ENCODE results near the gene CDHR5.
"Not testable (repeated sequence)": the region's sequence is repeated elsewhere in the genome, so short reads cannot be mapped to it uniquely, and the experiment has no call there.

CDHR5 gene

DNA sequence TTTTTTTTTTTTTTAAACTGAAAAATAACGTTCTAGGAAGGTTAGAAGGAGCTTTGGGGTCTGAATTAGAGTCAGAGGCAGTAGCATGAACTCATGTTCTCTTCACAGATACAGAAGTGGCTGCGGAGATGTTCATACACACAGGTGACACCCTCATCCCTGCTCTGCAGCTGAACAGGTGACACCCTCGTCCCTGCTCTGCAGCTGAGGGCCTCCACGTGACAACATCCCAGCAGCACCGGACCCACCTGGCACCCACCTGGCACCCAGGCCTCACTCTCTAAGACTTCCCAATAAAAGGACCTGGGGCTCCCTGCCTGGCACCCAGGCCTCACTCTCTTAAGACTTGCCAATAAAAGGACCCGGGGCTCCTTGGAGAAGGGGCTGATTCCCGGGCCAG, 32.1 kb upstream of the CDHR5 start:
- Mint-ChIP-seq H3K36me3 (ENCODE audit: low read depth) (peaks cover 28% of the 10 kb centered on the region), H3K4me3 (no peak overlapping the region), H3K27me3 (ENCODE audit: low read depth) (no peaks in the 10 kb centered on the region), H3K9me3 (no peaks in the 10 kb centered on the region), H3K4me1 (no peaks in the 10 kb centered on the region), H3K27ac (no peak overlapping the region)
- TF ChIP-seq CTCF (IDR thresholded peaks at IDR 0.05; ENCODE audit: unreplicated experiment in 3 of 3) = no peak

DNA sequence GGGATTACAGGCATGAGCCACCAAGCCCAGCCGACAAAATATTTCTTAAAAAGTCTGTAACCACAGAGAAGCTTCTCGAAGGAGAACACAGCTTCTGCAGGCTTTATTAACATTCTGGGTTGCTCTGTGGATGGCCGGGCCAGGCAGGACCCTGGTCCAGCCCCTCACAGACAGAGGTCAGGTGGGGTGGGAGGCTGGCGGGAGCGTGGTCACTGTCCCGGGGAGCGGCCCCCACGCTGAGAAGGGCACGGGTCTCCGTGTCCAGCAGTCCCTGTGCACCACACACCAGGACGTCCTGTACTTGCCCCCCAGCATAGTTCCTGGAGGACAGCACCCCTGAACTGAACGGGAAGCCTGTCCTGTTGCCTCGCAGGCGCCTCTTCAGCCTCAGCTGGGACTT, 31.7 kb upstream of the CDHR5 start:
- Mint-ChIP-seq H3K27ac (no peak overlapping the region), H3K36me3 (ENCODE audit: low read depth) (peaks cover 33% of the 10 kb centered on the region), H3K9me3 (no peaks in the 10 kb centered on the region), H3K27me3 (ENCODE audit: low read depth) (no peaks in the 10 kb centered on the region), H3K4me1 (no peaks in the 10 kb centered on the region), H3K4me3 (no peak overlapping the region)
- TF ChIP-seq CTCF (IDR thresholded peaks at IDR 0.05; ENCODE audit: unreplicated experiment in 3 of 3) = no peak

DNA sequence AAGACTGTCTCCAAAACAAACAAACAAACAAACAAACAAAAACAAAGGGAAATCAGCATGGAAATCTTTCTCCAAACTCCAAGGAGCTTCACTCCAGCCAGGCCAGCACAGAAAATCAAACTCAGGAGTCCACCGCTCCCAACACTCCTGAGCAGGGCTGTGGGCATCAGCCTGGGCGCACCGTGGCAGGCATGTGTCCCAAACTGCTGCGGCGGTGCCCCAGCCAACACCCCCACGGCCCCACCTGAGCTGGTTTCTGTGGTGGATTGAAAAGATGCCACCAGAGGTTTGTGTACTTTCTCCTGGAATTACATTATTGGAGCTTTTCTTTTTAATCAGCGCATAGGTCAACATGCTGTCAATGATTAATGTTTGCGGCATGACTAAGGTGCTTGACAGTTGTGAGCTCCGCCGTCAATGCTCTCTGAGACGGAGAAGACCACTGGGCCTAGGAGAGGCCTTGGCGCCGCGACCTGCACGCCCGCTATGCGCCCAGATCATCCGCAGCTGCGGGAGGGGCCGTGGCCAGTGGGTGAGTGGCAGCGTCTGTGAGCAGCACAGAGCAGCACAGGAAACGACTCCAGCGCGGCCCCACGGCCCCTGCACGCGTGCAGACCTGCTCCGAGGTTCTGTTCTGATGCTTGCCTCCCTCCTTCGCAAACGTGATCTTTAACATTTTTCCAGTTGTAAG, 30.4 kb upstream of the CDHR5 start:
- Mint-ChIP-seq H3K27me3 (ENCODE audit: low read depth) (no peaks in the 10 kb centered on the region), H3K4me1 (no peaks in the 10 kb centered on the region), H3K36me3 (ENCODE audit: low read depth) (peaks cover 36% of the 10 kb centered on the region), H3K4me3 (no peak overlapping the region), H3K9me3 (no peaks in the 10 kb centered on the region), H3K27ac (peak overlapping the region in 1 of 3 experiments; percentile 28)
- no peak for TF ChIP-seq CTCF (IDR thresholded peaks at IDR 0.05; ENCODE audit: unreplicated experiment in 3 of 3)

GRCh38 chr11:654444-654843, 29.7 kb upstream of the CDHR5 start:
- H3K4me3 Mint-ChIP-seq; H3K4me1 Mint-ChIP-seq; H3K9me3 Mint-ChIP-seq; H3K27ac Mint-ChIP-seq; H3K27me3 Mint-ChIP-seq (ENCODE audit: low read depth): not testable (repeated sequence)
- H3K36me3 Mint-ChIP-seq (ENCODE audit: low read depth) = peaks cover 32% of the 10 kb centered on the region

- TF ChIP-seq CTCF (IDR thresholded peaks at IDR 0.05; ENCODE audit: unreplicated experiment in 3 of 3) = no peak
- Mint-ChIP-seq H3K27ac (no peak overlapping the region), H3K4me3 (no peak overlapping the region), H3K9me3 (no peaks in the 10 kb centered on the region), H3K4me1 (no peaks in the 10 kb centered on the region), H3K27me3 (ENCODE audit: low read depth) (no peaks in the 10 kb centered on the region), H3K36me3 (ENCODE audit: low read depth) (peaks cover 33% of the 10 kb centered on the region)
These were observed 29.1 kb upstream of the CDHR5 start for GRCh38 chr11:653837-654236.

DNA sequence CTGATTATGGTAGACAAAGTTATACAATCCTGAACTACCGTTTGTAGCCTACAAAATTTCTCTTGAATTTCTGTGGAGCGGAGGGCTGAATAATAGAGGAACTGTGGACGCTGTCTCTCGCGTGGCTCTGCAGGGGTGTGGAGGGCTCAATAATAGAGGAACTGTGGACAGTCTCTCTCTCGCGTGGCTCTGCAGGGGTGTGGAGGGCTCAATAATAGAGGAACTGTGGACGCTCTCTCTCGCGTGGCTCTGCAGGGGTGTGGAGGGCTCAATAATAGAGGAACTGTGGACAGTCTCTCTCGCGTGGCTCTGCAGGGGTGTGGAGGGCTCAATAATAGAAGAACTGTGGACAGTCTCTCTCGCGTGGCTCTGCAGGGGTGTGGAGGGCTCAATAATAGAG, 28.4 kb upstream of the CDHR5 start:
- H3K9me3 Mint-ChIP-seq; H3K4me1 Mint-ChIP-seq; H3K27ac Mint-ChIP-seq; H3K4me3 Mint-ChIP-seq; H3K27me3 Mint-ChIP-seq (ENCODE audit: low read depth): not testable (repeated sequence)
- peaks cover 36% of the 10 kb centered on the region for H3K36me3 Mint-ChIP-seq (ENCODE audit: low read depth)

DNA sequence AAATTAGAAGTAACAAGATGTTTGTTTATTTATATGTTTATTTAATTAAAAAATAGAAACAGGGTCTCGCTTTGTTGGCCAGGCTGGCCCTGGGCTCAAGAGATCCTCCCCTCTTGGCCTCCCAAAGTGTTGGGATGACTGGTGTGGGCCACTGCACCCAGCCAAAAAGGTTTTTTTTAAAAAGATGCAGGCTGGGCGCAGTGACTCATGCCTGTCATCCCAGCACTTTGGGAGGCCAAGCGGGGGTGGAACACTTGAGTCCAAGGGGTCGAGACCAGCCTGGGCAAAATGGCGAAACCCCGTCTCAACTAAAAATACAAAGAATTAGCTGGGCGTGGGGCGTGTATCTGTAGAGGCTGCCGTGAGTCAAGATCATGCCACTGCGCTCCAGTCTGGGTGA, 25.7 kb upstream of the CDHR5 start:
- no peaks in the 10 kb centered on the region for H3K27me3 Mint-ChIP-seq (ENCODE audit: low read depth)
- H3K4me1 Mint-ChIP-seq = no peaks in the 10 kb centered on the region
- H3K27ac Mint-ChIP-seq = no peak overlapping the region
- no peak for TF ChIP-seq CTCF (IDR thresholded peaks at IDR 0.05; ENCODE audit: unreplicated experiment in 3 of 3)
- no peaks in the 10 kb centered on the region for H3K9me3 Mint-ChIP-seq
- peaks cover 38% of the 10 kb centered on the region for H3K36me3 Mint-ChIP-seq (ENCODE audit: low read depth)
- H3K4me3 Mint-ChIP-seq = no peak overlapping the region

DNA sequence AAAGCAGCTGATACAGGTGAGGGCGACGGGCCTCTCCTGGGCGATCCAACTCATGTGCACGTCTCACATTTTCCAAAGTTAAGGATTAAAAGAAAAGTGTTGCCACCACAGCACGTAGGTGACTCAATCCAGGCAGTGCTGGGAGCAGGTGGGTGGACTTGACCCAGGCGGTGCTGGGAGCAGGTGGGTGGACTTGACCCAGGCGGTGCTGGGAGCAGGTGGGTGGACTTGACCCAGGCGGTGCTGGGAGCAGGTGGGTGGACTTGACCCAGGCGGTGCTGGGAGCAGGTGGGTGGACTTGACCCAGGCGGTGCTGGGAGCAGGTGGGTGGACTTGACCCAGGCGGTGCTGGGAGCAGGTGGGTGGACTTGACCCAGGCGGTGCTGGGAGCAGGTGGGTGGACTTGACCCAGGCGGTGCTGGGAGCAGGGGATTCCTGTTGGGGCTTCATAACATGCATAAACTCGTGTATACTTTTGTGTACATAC, 23.0 kb upstream of the CDHR5 start:
- not testable (repeated sequence) for H3K27me3 Mint-ChIP-seq (ENCODE audit: low read depth); H3K9me3 Mint-ChIP-seq; H3K4me1 Mint-ChIP-seq; H3K4me3 Mint-ChIP-seq
- peaks cover 28% of the 10 kb centered on the region for H3K36me3 Mint-ChIP-seq (ENCODE audit: low read depth)
- H3K27ac Mint-ChIP-seq = peak overlapping the region in 1 of 3 experiments; percentile 73
